ENCODE measurements around the gene MITF. TPM values are rescaled to one million over a fixed set of nuclear protein-coding genes. Genes with fewer than 3 reads are reported as not detected.

The MITF gene
- total RNA-seq, 1 donor from 2014 or later, result 19.4 TPM

DNA sequence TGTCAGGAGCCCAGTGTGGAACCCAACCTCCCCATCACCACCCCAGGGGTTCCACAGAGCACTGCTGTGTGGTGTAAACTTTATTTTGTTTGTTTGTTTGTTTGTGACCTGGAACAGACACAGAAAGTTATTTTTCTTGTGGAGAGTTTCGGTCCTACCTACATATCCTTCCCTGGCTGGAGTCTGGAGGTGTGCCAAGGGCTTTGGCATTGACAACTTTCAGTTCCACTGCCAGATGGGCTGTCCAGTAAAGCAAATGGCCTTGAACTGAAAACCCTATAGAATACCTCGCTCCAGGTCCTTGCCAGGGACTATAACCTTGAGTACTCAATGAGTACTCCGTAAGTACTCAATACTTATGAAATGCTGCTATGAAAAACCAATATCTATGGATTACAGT is 103.5 kb downstream of the MITF start:
- H3K27ac Mint-ChIP-seq, result no peak overlapping the region
- H3K4me1 Mint-ChIP-seq (ENCODE audit: low read depth), result peaks cover 6% of the 10 kb centered on the region
- no peak for DNase-seq (ENCODE audit: low spot score, unreplicated experiment)
- H3K9me3 Mint-ChIP-seq (ENCODE audit: low read depth), result no peaks in the 10 kb centered on the region
- H3K36me3 Mint-ChIP-seq (ENCODE audit: insufficient read depth), result no peaks in the 10 kb centered on the region
- H3K4me3 Mint-ChIP-seq (ENCODE audit: low read depth), result no peak overlapping the region
- no peak for TF ChIP-seq CTCF (IDR thresholded peaks at IDR 0.05; ENCODE audit: unreplicated experiment)
- no peaks in the 10 kb centered on the region for H3K27me3 Mint-ChIP-seq

GRCh38 chr3:69844706-69845105 is 105.4 kb downstream of the MITF start:
- DNase-seq (ENCODE audit: low spot score, unreplicated experiment), result no peak
- TF ChIP-seq CTCF (IDR thresholded peaks at IDR 0.05; ENCODE audit: unreplicated experiment), result no peak
- H3K4me3 Mint-ChIP-seq (ENCODE audit: low read depth), result no peak overlapping the region
- peaks cover 6% of the 10 kb centered on the region for H3K4me1 Mint-ChIP-seq (ENCODE audit: low read depth)
- H3K9me3 Mint-ChIP-seq (ENCODE audit: low read depth), result no peaks in the 10 kb centered on the region
- H3K27ac Mint-ChIP-seq, result no peak overlapping the region
- H3K36me3 Mint-ChIP-seq (ENCODE audit: insufficient read depth), result no peaks in the 10 kb centered on the region
- H3K27me3 Mint-ChIP-seq, result no peaks in the 10 kb centered on the region

GRCh38 chr3:69847303-69847702 is 108.0 kb downstream of the MITF start:
- H3K4me1 Mint-ChIP-seq (ENCODE audit: low read depth), result peaks cover 6% of the 10 kb centered on the region
- H3K4me3 Mint-ChIP-seq (ENCODE audit: low read depth), result no peak overlapping the region
- no peaks in the 10 kb centered on the region for H3K36me3 Mint-ChIP-seq (ENCODE audit: insufficient read depth)
- no peak for DNase-seq (ENCODE audit: low spot score, unreplicated experiment)
- H3K9me3 Mint-ChIP-seq (ENCODE audit: low read depth), result no peaks in the 10 kb centered on the region
- no peaks in the 10 kb centered on the region for H3K27me3 Mint-ChIP-seq
- TF ChIP-seq CTCF (IDR thresholded peaks at IDR 0.05; ENCODE audit: unreplicated experiment), result no peak
- H3K27ac Mint-ChIP-seq, result no peak overlapping the region

DNA sequence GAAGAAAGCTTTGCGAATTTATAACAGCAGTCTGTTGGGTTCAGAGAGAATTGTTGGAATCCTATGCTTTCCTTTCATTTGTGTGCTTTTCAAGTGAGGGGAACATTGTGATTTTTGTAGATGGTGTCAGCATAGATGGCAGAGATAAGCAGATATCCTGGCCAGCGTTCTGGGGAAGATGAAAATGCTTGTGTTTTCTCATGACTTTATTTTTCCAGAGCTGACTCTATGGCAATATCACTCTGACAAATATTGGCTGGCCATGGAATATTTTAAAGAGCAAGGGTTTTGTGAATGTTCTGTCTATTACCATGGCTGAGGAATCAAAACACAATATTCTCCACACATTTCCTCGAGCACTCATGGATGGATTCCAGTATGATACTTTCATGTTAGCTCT is 108.8 kb downstream of the MITF start:
- no peaks in the 10 kb centered on the region for H3K27me3 Mint-ChIP-seq
- no peak overlapping the region for H3K27ac Mint-ChIP-seq
- H3K36me3 Mint-ChIP-seq (ENCODE audit: insufficient read depth), result no peaks in the 10 kb centered on the region
- H3K4me3 Mint-ChIP-seq (ENCODE audit: low read depth), result no peak overlapping the region
- TF ChIP-seq CTCF (IDR thresholded peaks at IDR 0.05; ENCODE audit: unreplicated experiment), result no peak
- no peaks in the 10 kb centered on the region for H3K9me3 Mint-ChIP-seq (ENCODE audit: low read depth)
- DNase-seq (ENCODE audit: low spot score, unreplicated experiment), result no peak
- peaks cover 6% of the 10 kb centered on the region for H3K4me1 Mint-ChIP-seq (ENCODE audit: low read depth)

GRCh38 chr3:69850849-69851248 is 111.6 kb downstream of the MITF start:
- Mint-ChIP-seq H3K36me3 (ENCODE audit: insufficient read depth) (no peaks in the 10 kb centered on the region), H3K9me3 (ENCODE audit: low read depth) (no peaks in the 10 kb centered on the region), H3K27me3 (no peaks in the 10 kb centered on the region), H3K4me3 (ENCODE audit: low read depth) (no peak overlapping the region), H3K4me1 (ENCODE audit: low read depth) (peaks cover 15% of the 10 kb centered on the region), H3K27ac (no peak overlapping the region)
- DNase-seq (ENCODE audit: low spot score, unreplicated experiment), result no peak
- TF ChIP-seq CTCF (IDR thresholded peaks at IDR 0.05; ENCODE audit: unreplicated experiment), result no peak

All from progenitor cell of endocrine pancreas (in vitro differentiated cells).